ENCODE measurements around the gene STKLD1. TPM values are rescaled to one million over a fixed set of nuclear protein-coding genes. Genes with fewer than 3 reads are reported as not detected.

The STKLD1 gene
- total RNA-seq, 3 donors from 2014 or later: 0.41 to 1.4 (median 1.3) TPM

GRCh38 chr9:133403766-133404453, 27.7 kb downstream of the STKLD1 start:
- Histone ChIP-seq H3K4me3 (no peak overlapping the region), H3K9me3 (no peaks in the 10 kb centered on the region), H3K4me1 (ENCODE audit: low read depth) (no peaks in the 10 kb centered on the region), H3K36me3 (ENCODE audit: low read depth) (no peaks in the 10 kb centered on the region)
- DNase-seq (peak; percentile 56 to 76 (median 74)), ATAC-seq (peak; percentile 85)
- intact Hi-C loops (cut with DNase I, micrococcal nuclease): no loop called here
- TF ChIP-seq CTCF (IDR thresholded peaks at IDR 0.05): peak; percentile 58

GRCh38 chr9:133404454-133405002, 28.4 kb downstream of the STKLD1 start:
- no peak for TF ChIP-seq CTCF (IDR thresholded peaks at IDR 0.05)
- DNase-seq (no peak), ATAC-seq (no peak)
- intact Hi-C loops (cut with DNase I, micrococcal nuclease): loop anchor here (5.0 kb wide), 1 partner anchor 83 kb away; no protein-coding TSS in a partner anchor
- no peaks in the 10 kb centered on the region for H3K36me3 ChIP-seq (ENCODE audit: low read depth)
- H3K4me1 ChIP-seq (ENCODE audit: low read depth): no peaks in the 10 kb centered on the region
- no peaks in the 10 kb centered on the region for H3K9me3 ChIP-seq
- no peak overlapping the region for H3K4me3 ChIP-seq

GRCh38 chr9:133405508-133406438, 29.6 kb downstream of the STKLD1 start:
- ATAC-seq: no peak
- intact Hi-C loops (cut with DNase I, micrococcal nuclease): loop anchor here (5.0 kb wide), 1 partner anchor 82 kb away; no protein-coding TSS in a partner anchor
- DNase-seq: no peak
- TF ChIP-seq CTCF (IDR thresholded peaks at IDR 0.05): no peak
- no peaks in the 10 kb centered on the region for H3K9me3 ChIP-seq
- H3K36me3 ChIP-seq (ENCODE audit: low read depth): no peaks in the 10 kb centered on the region
- H3K4me1 ChIP-seq (ENCODE audit: low read depth): no peaks in the 10 kb centered on the region
- no peak overlapping the region for H3K4me3 ChIP-seq

GRCh38 chr9:133406480-133407307, 30.5 kb downstream of the STKLD1 start:
- no peaks in the 10 kb centered on the region for H3K36me3 ChIP-seq (ENCODE audit: low read depth)

More at GRCh38 chr9:133406480-133407307, 30.5 kb downstream of the STKLD1 start:
- intact Hi-C loops (cut with DNase I, micrococcal nuclease): loop anchor here (5.0 kb wide), 1 partner anchor 81 kb away; no protein-coding TSS in a partner anchor
- Histone ChIP-seq H3K4me1 (ENCODE audit: low read depth) (no peaks in the 10 kb centered on the region), H3K4me3 (no peak overlapping the region), H3K9me3 (no peaks in the 10 kb centered on the region)
- ATAC-seq (peak; percentile 91), DNase-seq (peak; percentile 79 to 86 (median 85))
- TF ChIP-seq CTCF (IDR thresholded peaks at IDR 0.05): peak; percentile 86

All from mucosa of descending colon (tissue), 3 donors.